Tibial artery (tissue), 4 donors: Measurements from ENCODE around the gene FNDC11.

Experiments used
- DNase-seq, 2 donors: peaks; one replicate each; pipeline ENCODE4 v3.0.0-alpha.2; 2019
- H3K27ac ChIP-seq, 2 donors: fragments of 200-600 bp; sonication (generic) in 1 of 2; 1 replicate in 1 of 2; 2 replicates in 1 of 2; pipeline ENCODE4 v1.5.1; 2018 to 2019; ENCODE audit warnings: mild to moderate bottlenecking in 1 of 2
- H3K27me3 ChIP-seq, 2 donors: fragments of 200-600 bp; sonication (generic) in 1 of 2; one replicate each; pipeline versions ENCODE4 v1.5.1 to v1.6.0; 2016 to 2019
- H3K36me3 ChIP-seq, 3 donors: fragments of 200-600 bp; sonication (generic) in 2 of 3; one replicate each; pipeline ENCODE4 v1.5.1; 2016 to 2019; ENCODE audit warnings: mild to moderate bottlenecking in 2 of 3
- H3K4me1 ChIP-seq, 4 donors: fragments of 200-600 bp; sonication (generic) in 2 of 4; 1 replicate in 3 of 4; 2 replicates in 1 of 4; pipeline ENCODE4 v1.5.1; 2016 to 2019
- H3K4me3 ChIP-seq, 2 donors: fragments of 200-600 bp; sonication (generic) in 1 of 2; 1 replicate in 1 of 2; 2 replicates in 1 of 2; pipeline ENCODE4 v1.5.1; 2018 to 2019; ENCODE audit warnings: mild to moderate bottlenecking in 2 of 2
- H3K9me3 ChIP-seq, 3 donors: fragments of 200-600 bp; sonication (generic) in 1 of 3; one replicate each; pipeline ENCODE4 v1.5.1; 2016 to 2019
- intact Hi-C: fragments of 100-400 bp; cut with DNase I; formaldehyde crosslinking; loops from one replicate; pipeline ENCODE4 v1.15.0; 2023; ENCODE audit warnings: low total_unique reads
- TF ChIP-seq, protein P1 (sequence below), 2 experiments: fragments of 200-600 bp in 1 of 2; fragments of 450-650 bp in 1 of 2; IDR thresholded peaks; one replicate each; pipeline ENCODE4 v1.5.1; 2017 to 2019; ENCODE audit warnings: antibody characterized with exemption in 2 of 2, mild to moderate bottlenecking in 1 of 2, moderate library complexity in 1 of 2

Gene FNDC11

GRCh38 chr20:63549679-63550282 lies 4.2 kb upstream of the FNDC11 start:
- Histone ChIP-seq H3K9me3 (no peaks in the 10 kb centered on the region), H3K4me1 (peaks cover 0 to 19% (median 9%) of the 10 kb centered on the region in 4 donors), H3K27me3 (peaks cover 0 to 84% of the 10 kb centered on the region in 2 donors), H3K4me3 (no peak overlapping the region), H3K27ac (no peak overlapping the region), H3K36me3 (no peaks in the 10 kb centered on the region)
- TF ChIP-seq, protein P1, sequence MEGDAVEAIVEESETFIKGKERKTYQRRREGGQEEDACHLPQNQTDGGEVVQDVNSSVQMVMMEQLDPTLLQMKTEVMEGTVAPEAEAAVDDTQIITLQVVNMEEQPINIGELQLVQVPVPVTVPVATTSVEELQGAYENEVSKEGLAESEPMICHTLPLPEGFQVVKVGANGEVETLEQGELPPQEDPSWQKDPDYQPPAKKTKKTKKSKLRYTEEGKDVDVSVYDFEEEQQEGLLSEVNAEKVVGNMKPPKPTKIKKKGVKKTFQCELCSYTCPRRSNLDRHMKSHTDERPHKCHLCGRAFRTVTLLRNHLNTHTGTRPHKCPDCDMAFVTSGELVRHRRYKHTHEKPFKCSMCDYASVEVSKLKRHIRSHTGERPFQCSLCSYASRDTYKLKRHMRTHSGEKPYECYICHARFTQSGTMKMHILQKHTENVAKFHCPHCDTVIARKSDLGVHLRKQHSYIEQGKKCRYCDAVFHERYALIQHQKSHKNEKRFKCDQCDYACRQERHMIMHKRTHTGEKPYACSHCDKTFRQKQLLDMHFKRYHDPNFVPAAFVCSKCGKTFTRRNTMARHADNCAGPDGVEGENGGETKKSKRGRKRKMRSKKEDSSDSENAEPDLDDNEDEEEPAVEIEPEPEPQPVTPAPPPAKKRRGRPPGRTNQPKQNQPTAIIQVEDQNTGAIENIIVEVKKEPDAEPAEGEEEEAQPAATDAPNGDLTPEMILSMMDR (IDR thresholded peaks at IDR 0.05) = no peak
- DNase-seq = no peak
- intact Hi-C loops = loop anchor here (5.0 kb wide), 1 partner anchor 238 kb away; no protein-coding TSS in a partner anchor

DNA sequence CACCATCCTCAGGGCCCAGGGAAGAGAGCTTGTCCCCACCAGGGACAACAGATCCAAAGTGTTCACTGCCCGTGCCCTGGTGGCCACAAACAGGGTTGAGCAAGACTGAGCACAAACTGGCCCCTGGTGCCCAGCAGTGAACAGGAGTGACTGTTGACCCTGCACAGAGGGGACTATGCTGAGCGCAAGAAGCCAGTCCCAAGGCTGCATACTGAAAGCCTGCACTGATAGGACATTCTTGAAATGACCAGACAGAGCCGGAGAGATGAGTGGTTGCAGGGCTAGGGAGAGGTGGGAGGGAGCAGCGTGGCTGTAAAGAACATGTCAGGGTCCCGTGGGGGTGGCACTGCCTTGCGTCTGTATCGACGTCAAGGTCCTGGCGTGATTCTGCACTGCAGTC lies 2.9 kb upstream of the FNDC11 start:
- H3K4me3 ChIP-seq = no peak overlapping the region
- intact Hi-C loops = no loop called here
- TF ChIP-seq, protein P1 (IDR thresholded peaks at IDR 0.05) = no peak
- no peaks in the 10 kb centered on the region for H3K9me3 ChIP-seq
- H3K27ac ChIP-seq = no peak overlapping the region
- no peak for DNase-seq
- H3K27me3 ChIP-seq = peaks cover 0 to 75% of the 10 kb centered on the region in 2 donors
- no peaks in the 10 kb centered on the region for H3K36me3 ChIP-seq
- H3K4me1 ChIP-seq = peaks cover 0 to 19% (median 9%) of the 10 kb centered on the region in 4 donors

DNA sequence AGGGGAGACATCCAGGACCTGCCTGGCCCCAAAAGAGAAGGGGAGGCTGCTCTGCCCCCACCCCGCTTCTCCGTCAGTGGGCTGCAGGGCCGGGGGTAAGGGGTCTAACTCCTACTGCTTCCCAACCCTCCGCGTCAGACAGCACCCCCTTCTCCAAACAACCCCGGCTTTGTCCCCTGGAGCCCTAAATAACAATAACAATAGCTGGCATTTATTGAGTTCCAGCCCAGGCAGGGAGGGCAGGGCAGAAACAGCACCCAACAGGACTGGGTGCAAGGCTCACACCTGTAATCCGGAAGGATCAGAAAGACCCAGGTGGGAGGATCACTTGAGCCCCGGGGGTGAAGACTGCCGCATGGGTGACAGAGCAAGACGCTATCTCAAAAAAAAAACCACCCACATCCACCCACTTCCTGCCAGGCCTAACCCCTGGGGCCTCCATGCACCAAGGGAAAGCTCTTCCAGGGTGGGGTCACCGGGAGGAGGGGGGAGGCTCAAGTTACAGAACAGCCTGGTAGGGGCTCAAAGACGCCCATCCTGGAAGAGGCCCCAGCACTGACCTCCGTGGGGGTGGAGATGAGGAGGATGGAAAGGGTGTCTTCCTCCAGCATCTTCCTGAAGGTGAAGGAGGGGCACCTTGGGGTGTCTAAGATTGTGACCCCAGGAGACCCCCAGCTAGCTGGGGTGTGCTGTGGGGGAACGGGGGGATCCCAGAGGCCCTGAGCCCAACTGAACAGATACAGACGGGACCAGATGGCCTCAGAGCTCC lies 1.3 kb upstream of the FNDC11 start:
- TF ChIP-seq, protein P1 (IDR thresholded peaks at IDR 0.05) = no peak
- Histone ChIP-seq H3K4me3 (no peak overlapping the region), H3K27ac (no peak overlapping the region), H3K4me1 (peaks cover 0 to 15% (median 9%) of the 10 kb centered on the region in 4 donors), H3K36me3 (no peaks in the 10 kb centered on the region), H3K9me3 (no peaks in the 10 kb centered on the region), H3K27me3 (peaks cover 0 to 59% of the 10 kb centered on the region in 2 donors)
- no peak for DNase-seq
- intact Hi-C loops = no loop called here

GRCh38 chr20:63553251-63553932 lies 567 bp upstream of the FNDC11 start:
- TF ChIP-seq, protein P1 (IDR thresholded peaks at IDR 0.05) = no peak
- Histone ChIP-seq H3K4me3 (peak overlapping the region; percentile 40 to 49), H3K27me3 (peaks cover 0 to 52% of the 10 kb centered on the region in 2 donors), H3K4me1 (peaks cover 0 to 14% (median 9%) of the 10 kb centered on the region in 4 donors), H3K27ac (no peak overlapping the region), H3K36me3 (peaks cover 0 to 5% (median 3%) of the 10 kb centered on the region in 3 donors), H3K9me3 (no peaks in the 10 kb centered on the region)
- intact Hi-C loops = no loop called here
- DNase-seq = peak; percentile 74 to 85

DNA sequence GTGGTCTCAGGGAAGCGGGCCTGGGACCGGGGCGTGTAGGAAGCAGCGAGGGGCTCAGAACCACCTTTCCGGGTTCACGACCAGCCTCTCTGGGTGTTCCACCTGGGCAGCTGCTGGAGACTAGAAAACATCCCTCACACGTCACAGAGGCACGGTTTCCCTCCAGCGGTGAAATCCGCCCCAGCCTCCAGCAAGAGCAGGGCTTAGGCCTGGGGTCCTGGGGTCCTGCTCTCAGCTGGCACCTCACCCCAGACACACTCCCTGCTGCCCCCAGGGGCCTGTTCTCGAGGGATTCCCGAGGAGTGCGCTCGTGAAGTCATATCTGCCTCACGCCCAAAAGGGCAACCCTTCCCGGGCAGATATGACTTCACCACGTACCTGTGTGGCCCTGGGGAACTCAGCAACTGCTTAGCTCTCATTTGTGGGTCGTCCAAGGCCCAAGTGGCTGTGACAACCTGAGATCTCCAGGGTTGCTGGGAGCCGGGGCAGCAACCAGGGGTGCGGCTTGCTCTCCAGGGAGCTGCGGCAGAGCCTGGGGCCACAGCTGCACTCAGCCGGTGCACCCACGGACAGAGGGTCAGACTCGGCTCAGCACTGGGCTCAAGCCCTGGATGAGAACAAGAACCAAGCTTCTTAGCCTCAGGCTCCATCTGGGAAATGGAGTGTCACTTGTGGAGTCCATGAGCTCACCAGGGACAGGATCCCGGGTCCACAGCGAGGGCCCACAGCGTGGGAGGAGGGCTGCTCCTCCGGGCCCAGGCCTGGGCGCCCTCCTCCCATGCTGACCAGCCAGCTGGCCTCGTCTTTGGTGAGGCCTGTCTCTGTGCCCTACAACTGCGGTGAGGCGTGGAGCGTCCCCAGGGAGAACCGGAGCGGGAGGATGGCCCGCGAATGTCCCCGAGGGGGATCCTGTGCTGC lies 661 bp downstream of the FNDC11 start:
- peaks cover 0 to 40% of the 10 kb centered on the region in 2 donors for H3K27me3 ChIP-seq
- TF ChIP-seq, protein P1 (IDR thresholded peaks at IDR 0.05) = no peak
- no peak for DNase-seq
- intact Hi-C loops = no loop called here
- H3K36me3 ChIP-seq = peaks cover 0 to 13% (median 11%) of the 10 kb centered on the region in 3 donors
- H3K9me3 ChIP-seq = no peaks in the 10 kb centered on the region
- peak overlapping the region; percentile 40 to 49 for H3K4me3 ChIP-seq
- peaks cover 0 to 14% (median 9%) of the 10 kb centered on the region in 4 donors for H3K4me1 ChIP-seq
- no peak overlapping the region for H3K27ac ChIP-seq
